Measurements from ENCODE around the gene KCNN4.

DNA sequence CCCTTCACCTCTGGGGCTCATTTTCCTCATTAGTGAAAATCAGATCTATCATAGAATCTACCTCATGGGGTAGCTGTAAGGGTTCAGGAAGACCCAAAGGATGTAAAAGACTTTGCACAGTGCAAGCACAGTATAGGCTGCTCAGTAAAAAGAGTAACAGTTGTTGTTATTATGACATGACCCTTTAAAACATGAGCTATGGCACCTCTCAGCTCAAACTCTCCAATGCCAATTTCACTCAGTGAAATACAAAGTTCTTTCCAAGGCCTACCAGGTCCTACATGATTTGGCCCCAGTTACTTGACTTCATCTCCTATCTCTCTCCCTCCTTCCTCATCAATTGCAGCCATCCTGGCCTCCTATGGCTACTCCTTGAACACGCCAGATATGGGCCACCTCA is 30.9 kb downstream of the KCNN4 start:
- no peak for TF ChIP-seq POLR2A (IDR thresholded peaks at IDR 0.05; ENCODE audit: low read depth, low read length)
- TF ChIP-seq TAF1 (IDR thresholded peaks at IDR 0.05; ENCODE audit: borderline replicate concordance, low read depth, low read length), result no peak
- TF ChIP-seq POLR2AphosphoS5 (IDR thresholded peaks at IDR 0.05; ENCODE audit: low read depth, low read length), result no peak
